GM12878 (cell line): Measurements from ENCODE around the gene NHERF1.

ENCODE experiments used
- EZH2 ChIP-seq: IDR thresholded peaks from 2 replicates; pipeline ENCODE4 v1.6.1; 2012; ENCODE audit warnings: low read depth, mild to moderate bottlenecking, control low read depth, inconsistent platforms, low read length, borderline replicate concordance; ENCODE audit not compliant: control insufficient read depth
- POLR2A ChIP-seq: IDR thresholded peaks from 2 replicates; pipeline ENCODE4 v1.6.1; 2011; ENCODE audit warnings: low read depth, mild to moderate bottlenecking, low read length
- STAT3 ChIP-seq: IDR thresholded peaks from 2 replicates; pipeline ENCODE4 v1.6.1; 2011; ENCODE audit warnings: low read depth, low read length, improper control_type of control experiment
- ZNF274 ChIP-seq: IDR thresholded peaks from one replicate; pipeline ENCODE4 v1.8.0; 2011; ENCODE audit not compliant: insufficient read length, insufficient read depth
- TF ChIP-seq, protein P1 (sequence below): IDR thresholded peaks from 2 replicates; pipeline ENCODE4 v1.6.1; 2012; ENCODE audit warnings: low read depth, low read length, improper control_type of control experiment

- TF ChIP-seq EZH2 (no peak), STAT3 (no peak), POLR2A (no peak), ZNF274 (no peak)
- TF ChIP-seq, protein P1, sequence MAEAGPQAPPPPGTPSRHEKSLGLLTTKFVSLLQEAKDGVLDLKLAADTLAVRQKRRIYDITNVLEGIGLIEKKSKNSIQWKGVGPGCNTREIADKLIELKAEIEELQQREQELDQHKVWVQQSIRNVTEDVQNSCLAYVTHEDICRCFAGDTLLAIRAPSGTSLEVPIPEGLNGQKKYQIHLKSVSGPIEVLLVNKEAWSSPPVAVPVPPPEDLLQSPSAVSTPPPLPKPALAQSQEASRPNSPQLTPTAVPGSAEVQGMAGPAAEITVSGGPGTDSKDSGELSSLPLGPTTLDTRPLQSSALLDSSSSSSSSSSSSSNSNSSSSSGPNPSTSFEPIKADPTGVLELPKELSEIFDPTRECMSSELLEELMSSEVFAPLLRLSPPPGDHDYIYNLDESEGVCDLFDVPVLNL: no peak
These were observed 46.1 kb upstream of the NHERF1 start for GRCh38 chr17:74702116-74702871.
